GM21528 (cell line): ENCODE results near the gene CYLD.

Source experiments
- ATAC-seq: cut with Tn5 transposase; IDR thresholded peaks from one replicate; pipeline ENCODE4 v1.9.1; 2021; ENCODE audit warnings: mild to moderate bottlenecking, moderate library complexity; ENCODE audit not compliant: unreplicated experiment, low FRiP score

Gene CYLD

GRCh38 chr16:50776037-50776436 lies 34.2 kb downstream of the CYLD start:
- no peak for ATAC-seq

DNA sequence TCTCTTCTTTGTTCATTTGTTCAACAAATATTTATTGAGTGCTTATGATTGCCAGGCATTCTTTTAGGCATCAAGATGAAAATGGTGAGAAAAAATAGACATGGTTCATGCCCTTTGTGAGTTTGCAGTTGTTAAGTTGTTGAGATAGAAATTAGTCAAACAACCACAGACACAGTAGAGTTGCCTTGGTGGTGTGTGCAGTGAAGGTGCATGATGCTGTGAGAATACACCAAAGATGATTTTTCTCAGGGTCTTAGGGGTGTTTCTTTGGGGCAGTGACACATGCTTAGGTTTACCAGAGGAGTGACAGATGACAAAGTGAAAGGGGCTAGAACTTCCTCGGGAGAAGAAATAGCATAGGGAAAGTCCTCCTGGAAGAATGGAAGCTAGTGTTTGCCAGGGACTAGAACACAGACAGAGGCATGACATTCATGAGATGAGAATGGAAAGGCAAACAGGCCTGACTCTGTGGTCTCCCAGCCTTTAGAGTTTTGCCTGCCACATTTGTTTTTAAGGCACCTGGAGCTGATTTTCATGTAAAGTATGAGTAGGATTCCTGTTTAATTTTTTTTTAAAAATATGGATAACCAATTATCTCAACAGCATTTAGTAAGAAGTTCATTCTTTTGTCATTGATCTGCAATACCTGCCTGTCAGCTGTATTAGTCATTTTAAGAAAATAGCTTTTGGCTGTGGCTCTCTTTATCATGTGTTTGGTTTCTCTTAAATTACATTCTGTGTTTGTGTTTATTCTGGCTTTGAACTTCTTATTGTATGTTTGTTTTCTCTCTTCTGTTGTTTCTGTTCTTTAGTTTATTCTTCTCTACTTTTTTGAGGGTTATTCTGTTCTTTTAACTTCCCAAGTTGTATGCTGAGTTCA lies 36.6 kb downstream of the CYLD start:
- ATAC-seq: no peak

DNA sequence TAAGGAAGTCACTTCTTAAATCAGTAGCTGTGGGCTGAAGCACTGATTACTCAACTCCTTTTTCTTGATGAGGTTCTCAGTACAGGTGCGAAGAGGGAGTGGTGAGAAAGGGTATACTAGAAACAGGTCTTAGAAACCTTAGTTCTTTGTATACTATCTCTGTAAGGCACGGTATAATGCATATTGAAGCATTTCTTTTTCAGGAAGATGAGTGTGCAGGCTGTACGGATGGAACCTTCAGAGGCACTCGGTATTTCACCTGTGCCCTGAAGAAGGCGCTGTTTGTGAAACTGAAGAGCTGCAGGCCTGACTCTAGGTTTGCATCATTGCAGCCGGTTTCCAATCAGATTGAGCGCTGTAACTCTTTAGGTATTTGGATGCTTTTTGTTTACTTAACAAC lies 39.2 kb downstream of the CYLD start:
- no peak for ATAC-seq

GRCh38 chr16:50781518-50781917 lies 39.6 kb downstream of the CYLD start:
- no peak for ATAC-seq

DNA sequence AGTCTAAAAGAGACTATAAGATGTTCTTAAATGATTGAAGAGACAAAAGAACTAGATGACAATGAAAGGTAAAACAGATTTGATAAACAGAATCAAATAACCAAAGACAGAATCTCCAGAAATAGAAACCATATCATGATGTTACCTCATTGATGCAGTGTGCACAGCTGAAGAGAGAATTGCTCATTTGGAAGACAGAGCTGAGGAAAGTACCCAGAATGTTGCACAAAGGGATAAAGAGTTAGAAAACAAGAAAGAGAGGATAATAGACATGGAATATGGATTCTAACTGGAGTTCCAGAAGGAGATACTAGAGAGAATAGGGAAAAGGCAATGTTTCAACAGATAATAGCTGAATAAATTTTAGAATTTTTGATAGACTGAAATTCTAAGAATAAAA lies 47.9 kb downstream of the CYLD start:
- ATAC-seq: no peak

GRCh38 chr16:50791522-50791921 lies 49.6 kb downstream of the CYLD start:
- ATAC-seq: no peak

GRCh38 chr16:50796829-50797228 lies 54.9 kb downstream of the CYLD start:
- no peak for ATAC-seq

DNA sequence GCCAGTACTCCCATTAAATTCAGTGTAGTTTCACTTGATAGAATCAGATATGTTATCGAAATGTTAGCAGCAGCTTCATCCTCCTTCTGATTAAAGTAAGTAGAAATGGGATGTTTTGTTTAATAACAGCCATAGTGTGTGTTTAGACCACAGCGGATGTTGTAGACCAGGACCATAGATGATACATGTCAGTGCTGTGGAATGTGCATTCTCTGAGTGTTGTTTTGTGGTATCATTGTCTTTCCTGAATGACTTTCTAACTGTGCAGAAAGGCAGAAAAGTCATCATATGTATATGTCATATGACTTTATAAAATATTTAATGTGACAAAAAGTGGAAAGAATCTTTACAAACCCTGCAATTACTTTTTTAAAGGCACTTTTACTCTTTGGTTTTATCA lies 55.6 kb downstream of the CYLD start:
- no peak for ATAC-seq

GRCh38 chr16:50800074-50800473 lies 58.2 kb downstream of the CYLD start:
- no peak for ATAC-seq

DNA sequence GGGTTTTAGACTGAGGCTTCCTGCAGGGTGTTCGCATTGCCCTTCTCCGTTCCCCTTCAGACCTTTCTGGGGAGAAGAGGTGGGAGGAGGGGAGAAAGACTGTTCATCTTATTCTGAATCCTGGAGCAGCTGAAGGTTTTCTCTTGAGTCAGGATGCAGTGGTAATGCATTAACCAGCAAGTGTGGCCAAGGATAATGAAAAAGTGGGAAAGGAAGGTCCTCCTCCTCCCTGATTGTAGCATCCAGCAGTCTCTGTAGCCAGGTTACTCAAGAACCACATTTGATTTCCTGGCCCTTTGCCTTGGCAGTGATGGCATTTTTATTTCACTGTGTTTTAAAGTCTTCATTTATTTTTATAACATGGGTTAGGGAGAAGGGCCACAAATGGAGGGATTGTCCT lies 59.1 kb downstream of the CYLD start:
- ATAC-seq: no peak

DNA sequence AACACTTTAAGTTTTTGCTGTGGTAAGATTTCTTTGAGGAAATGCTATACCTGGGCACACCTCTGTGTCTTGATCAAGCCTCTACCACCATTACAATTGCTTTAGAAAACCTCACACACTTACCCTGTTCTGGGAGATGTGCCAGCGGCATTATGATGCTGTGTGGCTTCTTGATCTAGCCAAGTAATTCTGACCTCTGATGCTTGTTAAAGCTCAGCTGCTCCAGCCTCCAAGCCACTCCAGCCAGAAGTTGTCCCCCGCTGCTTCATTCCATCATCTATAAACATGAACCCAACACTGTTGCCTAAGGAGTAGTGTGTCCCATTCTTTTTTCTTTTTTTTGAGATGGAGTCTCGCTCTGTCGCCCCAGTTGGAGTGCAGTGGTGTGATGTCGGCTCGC lies 60.1 kb downstream of the CYLD start:
- no peak for ATAC-seq

DNA sequence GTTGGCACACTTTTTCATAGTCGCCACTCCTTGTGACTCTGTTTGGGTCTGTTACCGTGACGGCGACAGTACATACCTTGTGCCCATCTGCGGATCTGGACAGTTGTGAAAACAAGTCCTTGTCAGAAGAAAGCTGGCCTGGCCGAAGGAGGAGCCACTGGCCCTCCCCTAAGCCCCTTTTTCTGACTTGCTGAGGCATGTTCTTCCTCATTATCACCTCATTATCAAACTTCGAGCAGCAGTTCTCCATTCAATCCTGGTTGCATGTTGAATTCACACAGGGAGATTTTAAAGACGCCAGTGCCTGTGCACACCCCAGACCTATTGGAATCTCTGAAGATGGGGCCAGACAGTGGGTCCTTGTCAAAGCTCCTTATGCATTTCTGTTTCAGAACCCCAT lies 61.1 kb downstream of the CYLD start:
- ATAC-seq: no peak

GRCh38 chr16:50804290-50804907 lies 62.5 kb downstream of the CYLD start:
- no peak for ATAC-seq

DNA sequence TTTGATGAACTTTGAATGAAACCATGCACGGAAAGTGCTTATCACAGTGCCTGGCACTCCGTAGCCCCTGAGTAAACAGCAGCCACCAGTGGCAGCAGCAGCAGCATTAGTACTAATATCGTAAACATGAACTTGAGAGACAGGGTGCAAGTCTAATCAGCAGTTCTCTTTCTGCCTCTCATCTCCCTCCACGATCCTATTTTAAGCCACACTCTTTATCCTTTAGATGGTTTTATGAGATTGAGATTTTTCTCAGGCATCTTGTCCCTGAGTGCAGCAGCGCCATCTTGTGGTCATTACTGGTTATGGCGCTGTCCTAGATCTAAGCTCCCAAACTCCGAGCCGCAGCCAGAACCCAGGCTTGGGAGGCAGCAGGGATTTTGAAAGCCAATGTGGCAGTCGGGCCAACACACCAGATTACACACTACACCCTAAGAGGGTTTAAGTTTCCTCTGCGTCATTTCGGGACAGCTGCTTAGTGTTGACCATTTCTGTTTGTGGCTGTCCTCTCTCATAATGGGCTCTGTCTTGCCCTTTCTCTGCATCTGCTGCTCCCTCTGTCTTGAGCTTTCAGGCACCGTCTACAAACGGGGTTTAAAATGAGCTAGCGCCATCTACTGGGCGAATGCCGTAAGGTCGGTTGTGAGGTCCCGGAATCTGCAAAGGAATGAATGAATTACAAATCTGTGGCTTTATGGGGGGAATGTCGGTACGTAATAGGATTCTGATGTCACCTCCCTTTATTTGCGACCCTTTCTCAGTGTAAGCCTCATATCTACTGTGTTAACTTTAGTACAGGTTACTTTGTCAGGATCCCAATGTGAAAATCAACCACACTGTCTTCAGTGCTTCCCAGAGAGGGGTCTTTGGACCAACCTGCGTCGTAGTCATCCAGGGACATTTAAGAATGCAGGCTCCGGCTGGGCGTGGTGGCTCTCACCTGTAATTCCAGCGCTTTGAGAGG lies 64.5 kb downstream of the CYLD start:
- peak; percentile 89 for ATAC-seq

DNA sequence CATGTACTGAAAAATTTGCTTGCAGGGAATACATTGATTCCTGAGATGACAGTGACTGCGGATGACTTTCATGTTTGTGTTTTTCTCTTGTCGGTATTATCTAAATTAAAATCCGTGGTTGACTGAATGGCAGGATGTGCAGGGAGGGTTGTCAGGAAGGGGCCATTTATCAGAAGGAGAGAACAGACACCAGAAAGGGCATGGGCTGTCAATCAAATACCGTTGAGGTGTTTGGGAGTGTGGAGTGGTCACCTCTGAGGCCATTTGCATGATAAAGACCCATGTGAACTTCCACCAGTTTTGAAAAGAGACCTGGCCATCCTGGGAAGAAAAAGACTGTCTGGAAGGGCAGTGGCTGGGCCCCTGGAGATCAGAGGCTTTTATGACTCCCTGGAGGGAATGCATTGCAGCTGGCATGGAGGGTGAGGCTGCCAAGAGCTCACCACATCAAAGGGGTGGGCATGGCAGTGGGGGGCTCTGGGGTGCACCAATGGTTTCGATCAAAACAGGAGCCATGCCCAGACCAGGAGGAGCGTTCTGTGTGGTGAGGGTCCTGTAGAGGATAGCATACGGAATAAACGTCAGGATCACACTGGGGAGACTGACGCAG lies 67.1 kb downstream of the CYLD start:
- ATAC-seq: no peak

GRCh38 chr16:50809561-50809960 lies 67.7 kb downstream of the CYLD start:
- no peak for ATAC-seq

- ATAC-seq: no peak
Measured at GRCh38 chr16:50810241-50810965, 68.5 kb downstream of the CYLD start.

- ATAC-seq: no peak
Measured at GRCh38 chr16:50812046-50812445, 70.2 kb downstream of the CYLD start.

- ATAC-seq: no peak
Measured at GRCh38 chr16:50812876-50813466, 71.1 kb downstream of the CYLD start.

DNA sequence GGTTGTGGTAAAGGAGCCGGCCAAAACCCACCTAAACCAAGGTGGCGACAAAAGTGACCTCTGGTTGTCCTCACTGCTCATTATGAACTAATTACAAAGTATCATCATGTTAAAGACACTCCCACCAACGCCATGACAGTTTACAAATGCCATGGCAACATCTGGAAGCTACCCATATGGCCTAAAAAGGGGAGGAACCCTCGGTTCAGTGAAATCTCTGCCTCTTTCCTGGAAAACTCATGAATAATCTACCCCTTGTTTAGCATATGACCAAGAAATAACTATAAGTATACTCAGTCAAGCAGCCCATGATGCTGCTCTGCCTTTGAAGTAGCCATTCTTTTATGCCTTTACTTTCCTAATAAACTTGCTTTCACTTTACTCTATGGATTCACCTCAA lies 72.2 kb downstream of the CYLD start:
- ATAC-seq: no peak
